Esophagus squamous epithelium (tissue), 4 donors: ENCODE measurements around the gene AATK.

Experiments
- POLR2A ChIP-seq, 4 donors: fragments of 450-650 bp; IDR thresholded peaks; one replicate each; pipeline ENCODE4 v1.6.1; 2017; ENCODE audit warnings: antibody characterized with exemption in 4 of 4, mild to moderate bottlenecking in 4 of 4, moderate library complexity in 3 of 4
- TF ChIP-seq, protein P1 (sequence below), 6 experiments: fragments of 450-650 bp in 4 of 6; fragments of 200-600 bp in 2 of 6; sonication (generic) in 2 of 6; IDR thresholded peaks; one replicate each; pipeline ENCODE4 v1.5.1; 2016 to 2019; ENCODE audit warnings: antibody characterized with exemption in 6 of 6, mild to moderate bottlenecking in 4 of 6, moderate library complexity in 4 of 6

DNA sequence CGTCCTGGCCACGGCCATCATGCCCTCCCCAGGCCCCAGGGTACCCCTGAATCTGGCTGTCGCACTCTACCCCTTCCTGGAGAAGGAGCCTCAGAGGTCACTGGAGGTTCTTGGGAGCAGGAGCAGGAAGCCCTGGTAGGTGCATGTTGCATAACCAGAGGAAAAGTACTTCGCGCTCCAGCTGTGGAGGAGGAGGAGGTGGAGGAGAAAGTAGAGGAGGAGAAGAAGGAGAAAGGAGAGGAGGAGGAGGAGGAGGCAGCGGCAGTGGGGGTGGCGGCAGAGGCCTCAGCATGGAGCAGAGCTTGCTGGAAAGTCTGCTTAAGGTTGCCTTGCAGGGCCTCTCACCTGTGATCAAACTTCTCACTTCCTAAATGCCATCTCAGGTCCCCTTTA, 69.3 kb downstream of the AATK start:
- TF ChIP-seq, protein P1, sequence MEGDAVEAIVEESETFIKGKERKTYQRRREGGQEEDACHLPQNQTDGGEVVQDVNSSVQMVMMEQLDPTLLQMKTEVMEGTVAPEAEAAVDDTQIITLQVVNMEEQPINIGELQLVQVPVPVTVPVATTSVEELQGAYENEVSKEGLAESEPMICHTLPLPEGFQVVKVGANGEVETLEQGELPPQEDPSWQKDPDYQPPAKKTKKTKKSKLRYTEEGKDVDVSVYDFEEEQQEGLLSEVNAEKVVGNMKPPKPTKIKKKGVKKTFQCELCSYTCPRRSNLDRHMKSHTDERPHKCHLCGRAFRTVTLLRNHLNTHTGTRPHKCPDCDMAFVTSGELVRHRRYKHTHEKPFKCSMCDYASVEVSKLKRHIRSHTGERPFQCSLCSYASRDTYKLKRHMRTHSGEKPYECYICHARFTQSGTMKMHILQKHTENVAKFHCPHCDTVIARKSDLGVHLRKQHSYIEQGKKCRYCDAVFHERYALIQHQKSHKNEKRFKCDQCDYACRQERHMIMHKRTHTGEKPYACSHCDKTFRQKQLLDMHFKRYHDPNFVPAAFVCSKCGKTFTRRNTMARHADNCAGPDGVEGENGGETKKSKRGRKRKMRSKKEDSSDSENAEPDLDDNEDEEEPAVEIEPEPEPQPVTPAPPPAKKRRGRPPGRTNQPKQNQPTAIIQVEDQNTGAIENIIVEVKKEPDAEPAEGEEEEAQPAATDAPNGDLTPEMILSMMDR (IDR thresholded peaks at IDR 0.05), result no peak
- no peak for TF ChIP-seq POLR2A (IDR thresholded peaks at IDR 0.05)
